GM19438 (cell line): ENCODE measurements around the gene GPC6.

Experiments
- ATAC-seq: cut with Tn5 transposase; IDR thresholded peaks from one replicate; pipeline ENCODE4 v1.9.1; 2021; ENCODE audit warnings: low read depth; ENCODE audit not compliant: unreplicated experiment

Gene GPC6

GRCh38 chr13:93942016-93942415 lies 715.4 kb downstream of the GPC6 start:
- no peak for ATAC-seq

- ATAC-seq, result no peak
Measured at GRCh38 chr13:93945621-93946020, 719.0 kb downstream of the GPC6 start.

GRCh38 chr13:93946994-93947393 lies 720.4 kb downstream of the GPC6 start:
- no peak for ATAC-seq

- ATAC-seq, result no peak
Measured at GRCh38 chr13:93947651-93948050, 721.0 kb downstream of the GPC6 start.

GRCh38 chr13:93948162-93948922 lies 721.7 kb downstream of the GPC6 start:
- no peak for ATAC-seq

GRCh38 chr13:93951108-93951507 lies 724.5 kb downstream of the GPC6 start:
- no peak for ATAC-seq

GRCh38 chr13:93951951-93952350 lies 725.3 kb downstream of the GPC6 start:
- ATAC-seq, result no peak

GRCh38 chr13:93953841-93954240 lies 727.2 kb downstream of the GPC6 start:
- ATAC-seq, result no peak

GRCh38 chr13:93955904-93956303 lies 729.3 kb downstream of the GPC6 start:
- no peak for ATAC-seq

GRCh38 chr13:93956426-93956825 lies 729.8 kb downstream of the GPC6 start:
- no peak for ATAC-seq

- no peak for ATAC-seq
Measured at GRCh38 chr13:93957371-93957770, 730.8 kb downstream of the GPC6 start.

GRCh38 chr13:93959796-93960533 lies 733.4 kb downstream of the GPC6 start:
- ATAC-seq, result no peak

- no peak for ATAC-seq
Measured at GRCh38 chr13:93963266-93964145, 736.9 kb downstream of the GPC6 start.

- no peak for ATAC-seq
Measured at GRCh38 chr13:93964146-93964512, 737.5 kb downstream of the GPC6 start.

- ATAC-seq, result no peak
Measured at GRCh38 chr13:93965587-93965986, 739.0 kb downstream of the GPC6 start.

GRCh38 chr13:93966267-93966936 lies 739.8 kb downstream of the GPC6 start:
- no peak for ATAC-seq

- no peak for ATAC-seq
Measured at GRCh38 chr13:93967286-93967685, 740.7 kb downstream of the GPC6 start.

- no peak for ATAC-seq
Measured at GRCh38 chr13:93975242-93975641, 748.6 kb downstream of the GPC6 start.

- no peak for ATAC-seq
Measured at GRCh38 chr13:93976528-93976927, 749.9 kb downstream of the GPC6 start.

- no peak for ATAC-seq
Measured at GRCh38 chr13:93977986-93978385, 751.4 kb downstream of the GPC6 start.
